Uterus (tissue), 2 donors: ENCODE data around the gene RPL3.

ENCODE experiments used
- POLR2A ChIP-seq, 2 donors: fragments of 450-650 bp; IDR thresholded peaks; one replicate each; pipeline ENCODE4 v1.6.1; 2016; ENCODE audit warnings: antibody characterized with exemption in 2 of 2, mild to moderate bottlenecking in 1 of 2, moderate library complexity in 1 of 2
- TF ChIP-seq, protein P1 (sequence below), 4 experiments: fragments of 200-600 bp in 2 of 4; fragments of 450-650 bp in 2 of 4; sonication (generic) in 2 of 4; IDR thresholded peaks; one replicate each; pipeline ENCODE4 v1.5.1; 2016 to 2019; ENCODE audit warnings: antibody characterized with exemption in 4 of 4, mild to moderate bottlenecking in 2 of 4, moderate library complexity in 1 of 4

DNA sequence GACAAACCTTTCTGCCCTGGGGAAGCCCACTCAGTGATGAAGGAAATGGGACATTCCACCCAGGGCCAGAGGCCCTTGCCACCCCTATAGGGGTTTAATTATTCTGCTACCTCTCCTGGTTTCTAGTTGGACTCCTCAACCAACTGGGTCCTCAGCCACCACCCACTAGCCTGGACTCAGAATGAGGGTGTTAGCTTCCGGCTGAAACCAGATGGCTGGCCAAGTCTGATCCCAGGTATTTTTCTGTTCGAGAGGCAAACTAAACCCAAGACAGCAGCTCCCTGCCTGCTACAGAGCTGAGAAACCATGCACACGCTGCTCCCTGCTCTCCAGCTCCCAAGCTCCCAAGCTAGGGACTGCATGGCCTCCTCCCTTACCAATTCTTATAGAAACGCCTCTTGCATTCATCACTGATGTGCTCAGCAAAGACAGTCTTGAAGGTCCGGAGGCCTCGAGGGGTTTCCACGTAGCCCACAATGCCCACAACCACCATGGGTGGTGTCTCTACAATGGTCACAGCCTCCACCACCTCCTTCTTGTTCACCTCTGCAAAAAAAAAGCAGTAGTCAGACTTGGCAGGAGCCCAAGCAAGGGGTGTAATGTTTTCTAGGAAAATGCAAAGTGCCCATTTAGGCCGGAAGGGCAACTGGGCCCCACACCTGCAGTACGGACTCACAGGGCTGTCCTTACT lies 2.2 kb downstream of the RPL3 start:
- TF ChIP-seq, protein P1, sequence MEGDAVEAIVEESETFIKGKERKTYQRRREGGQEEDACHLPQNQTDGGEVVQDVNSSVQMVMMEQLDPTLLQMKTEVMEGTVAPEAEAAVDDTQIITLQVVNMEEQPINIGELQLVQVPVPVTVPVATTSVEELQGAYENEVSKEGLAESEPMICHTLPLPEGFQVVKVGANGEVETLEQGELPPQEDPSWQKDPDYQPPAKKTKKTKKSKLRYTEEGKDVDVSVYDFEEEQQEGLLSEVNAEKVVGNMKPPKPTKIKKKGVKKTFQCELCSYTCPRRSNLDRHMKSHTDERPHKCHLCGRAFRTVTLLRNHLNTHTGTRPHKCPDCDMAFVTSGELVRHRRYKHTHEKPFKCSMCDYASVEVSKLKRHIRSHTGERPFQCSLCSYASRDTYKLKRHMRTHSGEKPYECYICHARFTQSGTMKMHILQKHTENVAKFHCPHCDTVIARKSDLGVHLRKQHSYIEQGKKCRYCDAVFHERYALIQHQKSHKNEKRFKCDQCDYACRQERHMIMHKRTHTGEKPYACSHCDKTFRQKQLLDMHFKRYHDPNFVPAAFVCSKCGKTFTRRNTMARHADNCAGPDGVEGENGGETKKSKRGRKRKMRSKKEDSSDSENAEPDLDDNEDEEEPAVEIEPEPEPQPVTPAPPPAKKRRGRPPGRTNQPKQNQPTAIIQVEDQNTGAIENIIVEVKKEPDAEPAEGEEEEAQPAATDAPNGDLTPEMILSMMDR (IDR thresholded peaks at IDR 0.05) = no peak
- TF ChIP-seq POLR2A (IDR thresholded peaks at IDR 0.05) = no peak
